B cell (primary cell): ENCODE results near the gene GLCCI1.

Experiments
- CTCF ChIP-seq: fragments of 200-600 bp; IDR thresholded peaks from one replicate; pipeline ENCODE4 v1.8.0; 2022; ENCODE audit warnings: antibody characterized with exemption, mild to moderate bottlenecking
- EZH2 ChIP-seq: IDR thresholded peaks from 2 replicates; pipeline ENCODE4 v1.6.1; 2012; ENCODE audit warnings: borderline replicate concordance, low read depth, mild to moderate bottlenecking, moderate library complexity, low read length; ENCODE audit not compliant: insufficient read depth, poor library complexity, severe bottlenecking

- TF ChIP-seq CTCF = no peak
- no peak for TF ChIP-seq EZH2
These were observed 167.6 kb downstream of the GLCCI1 start for GRCh38 chr7:8136051-8136730.
